ENCODE data around the gene ADGRL3.
"Not testable (repeated sequence)": the region's sequence is repeated elsewhere in the genome, so short reads cannot be mapped to it uniquely, and the experiment has no call there.

Gene ADGRL3

DNA sequence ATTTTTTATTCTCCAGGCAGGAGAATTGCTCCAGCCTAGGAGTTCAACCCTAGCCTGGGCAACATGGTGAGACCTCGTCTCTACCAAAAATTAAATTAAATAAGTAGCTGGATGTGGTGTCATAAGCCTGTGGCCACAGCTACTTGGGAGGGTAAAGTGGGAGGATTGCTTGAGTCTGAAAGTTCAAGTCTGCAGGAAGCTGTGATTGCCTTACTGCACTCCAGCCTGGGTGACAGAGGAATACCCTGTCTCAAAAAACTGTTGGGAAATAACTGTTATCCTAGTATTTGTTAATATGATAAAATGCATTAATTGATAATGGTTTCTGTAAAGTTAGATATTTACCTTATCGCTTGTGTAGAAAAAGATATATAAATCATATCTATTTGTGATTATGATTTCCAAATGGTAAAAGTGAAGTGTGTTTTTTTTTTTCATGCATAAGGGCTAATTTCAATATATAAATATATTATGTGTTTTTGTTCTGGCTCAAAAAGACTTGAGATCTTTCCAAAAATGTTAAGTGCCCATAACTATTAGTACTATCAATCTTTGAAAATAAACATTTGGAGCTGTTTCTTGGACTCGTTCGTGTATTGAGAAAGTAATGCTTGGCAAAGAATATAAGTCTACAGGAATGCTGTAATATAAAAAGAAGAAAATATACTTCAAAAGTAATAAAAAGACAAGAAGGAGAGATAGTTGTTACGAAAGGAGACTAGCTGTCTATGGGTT is 396.6 kb downstream of the ADGRL3 start:
- DNase-seq (ENCODE audit: insufficient read length, low spot score): no peak
- FAIRE-seq: no peak
- TF ChIP-seq POLR2A (IDR thresholded peaks at IDR 0.05; ENCODE audit: low read depth, low read length): no peak

DNA sequence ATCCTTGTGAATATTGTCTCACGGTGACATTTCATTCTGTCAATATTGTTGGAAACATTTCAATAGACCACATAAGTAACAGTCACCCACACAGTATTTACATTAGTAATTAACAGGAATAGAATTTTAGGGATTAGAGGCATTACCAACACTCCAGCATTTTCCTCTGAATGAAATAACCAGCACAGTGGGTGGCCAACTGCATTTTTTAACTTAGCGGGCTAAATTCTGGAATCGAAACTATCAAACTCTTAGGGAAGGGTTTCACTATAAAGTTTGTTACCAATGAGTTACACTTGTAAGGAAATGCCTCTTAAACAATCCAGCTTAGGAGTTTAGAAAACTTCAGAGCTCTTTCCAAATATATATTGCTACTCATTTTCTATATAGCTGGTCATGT is 403.0 kb downstream of the ADGRL3 start:
- FAIRE-seq (no peak), DNase-seq (ENCODE audit: insufficient read length, low spot score) (no peak)
- no peak for TF ChIP-seq POLR2A (IDR thresholded peaks at IDR 0.05; ENCODE audit: low read depth, low read length)

DNA sequence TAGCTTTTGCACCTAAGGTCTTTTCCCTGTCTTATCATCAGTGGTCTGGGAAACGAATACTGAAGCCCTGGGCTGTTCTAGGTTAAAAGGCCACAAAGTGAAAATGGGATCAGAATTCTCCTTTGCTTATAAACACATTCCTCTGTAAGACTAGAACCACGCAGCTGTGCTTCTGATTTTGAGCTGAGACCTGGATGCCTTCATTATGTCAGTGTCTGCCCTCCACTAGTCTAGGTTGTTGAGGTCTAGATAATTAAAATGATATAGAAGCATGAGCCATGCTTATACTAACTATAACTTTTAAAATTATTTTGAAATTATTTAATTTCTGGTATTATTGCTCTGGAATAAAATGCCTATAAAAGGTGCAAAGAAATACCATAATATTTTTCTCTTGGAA is 403.9 kb downstream of the ADGRL3 start:
- no peak for DNase-seq (ENCODE audit: insufficient read length, low spot score)
- FAIRE-seq: no peak
- no peak for TF ChIP-seq POLR2A (IDR thresholded peaks at IDR 0.05; ENCODE audit: low read depth, low read length)

DNA sequence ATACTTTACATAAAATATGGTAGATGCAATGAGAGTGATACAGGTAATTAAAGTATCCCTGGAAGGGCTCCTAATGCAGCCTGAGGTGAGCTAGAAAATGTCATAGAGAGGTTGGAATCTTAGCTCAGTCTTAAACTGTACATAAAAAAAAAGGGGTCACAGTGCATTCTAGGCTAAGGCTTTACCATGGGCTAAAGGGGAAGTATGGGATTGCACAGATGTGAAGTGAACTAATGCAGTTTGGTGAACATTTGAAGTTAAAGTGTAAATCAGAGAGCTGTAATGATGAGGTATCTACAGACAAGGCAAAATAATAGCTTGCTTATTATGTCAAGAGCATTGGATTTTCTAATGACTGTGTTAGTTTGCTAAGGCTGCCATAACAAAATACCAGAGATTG is 405.9 kb downstream of the ADGRL3 start:
- FAIRE-seq (no peak), DNase-seq (ENCODE audit: insufficient read length, low spot score) (no peak)
- no peak for TF ChIP-seq POLR2A (IDR thresholded peaks at IDR 0.05; ENCODE audit: low read depth, low read length)

- FAIRE-seq: no peak
- TF ChIP-seq POLR2A (IDR thresholded peaks at IDR 0.05; ENCODE audit: low read depth, low read length): no peak
- DNase-seq (ENCODE audit: insufficient read length, low spot score): no peak
These were observed 414.1 kb downstream of the ADGRL3 start for GRCh38 chr4:61614231-61614630.

DNA sequence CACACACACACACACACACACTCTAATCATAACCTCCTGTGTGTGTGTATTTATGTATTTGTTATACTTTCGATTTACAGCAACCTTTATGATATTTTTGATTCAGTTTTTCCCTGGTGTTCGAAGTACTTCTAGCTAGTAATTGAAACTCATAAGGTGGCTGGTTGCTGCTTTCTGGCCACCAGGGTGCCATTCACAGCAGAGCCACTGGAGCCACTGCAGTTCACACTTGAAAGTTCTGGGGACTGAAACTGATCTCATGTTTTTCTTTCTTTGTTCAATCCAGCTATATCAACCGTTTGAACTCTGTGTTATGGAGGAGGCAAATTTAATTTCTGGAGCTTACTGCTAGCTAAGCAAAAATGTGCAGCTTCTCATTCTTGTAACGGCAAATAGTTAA is 419.4 kb downstream of the ADGRL3 start:
- FAIRE-seq (no peak), DNase-seq (ENCODE audit: insufficient read length, low spot score) (no peak)
- no peak for TF ChIP-seq POLR2A (IDR thresholded peaks at IDR 0.05; ENCODE audit: low read depth, low read length)

- no peak for TF ChIP-seq POLR2A (IDR thresholded peaks at IDR 0.05; ENCODE audit: low read depth, low read length)
These were observed 428.2 kb downstream of the ADGRL3 start for GRCh38 chr4:61628282-61628681.

DNA sequence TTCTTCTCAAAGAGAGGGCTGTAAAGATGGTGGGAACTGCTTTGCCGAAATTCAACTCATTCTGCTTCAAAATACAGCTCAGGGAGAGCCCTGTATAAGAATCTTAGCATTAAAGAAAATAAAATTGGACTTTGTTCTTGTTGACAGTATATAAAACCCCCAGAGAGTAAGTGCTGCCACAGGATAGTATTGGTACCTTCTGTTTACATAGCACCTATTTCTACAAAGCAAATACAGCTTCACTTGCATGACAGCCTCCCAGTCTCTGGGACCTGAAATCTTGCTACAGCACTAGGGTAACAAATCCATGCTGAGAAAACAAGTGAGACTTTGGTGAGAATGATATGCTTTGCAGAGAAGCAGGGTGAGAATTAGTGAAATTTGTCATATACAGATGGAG is 428.6 kb downstream of the ADGRL3 start:
- TF ChIP-seq POLR2A (IDR thresholded peaks at IDR 0.05; ENCODE audit: low read depth, low read length): no peak
- DNase-seq (ENCODE audit: insufficient read length, low spot score) (no peak), FAIRE-seq (no peak)

More at GRCh38 chr4:61628282-61628681, 428.2 kb downstream of the ADGRL3 start:
- FAIRE-seq (no peak), DNase-seq (ENCODE audit: insufficient read length, low spot score) (no peak)

GRCh38 chr4:61630548-61630947 is 430.4 kb downstream of the ADGRL3 start:
- no peak for DNase-seq (ENCODE audit: insufficient read length, low spot score)
- no peak for TF ChIP-seq POLR2A (IDR thresholded peaks at IDR 0.05; ENCODE audit: low read depth, low read length)
- no peak for FAIRE-seq

GRCh38 chr4:61638591-61638990 is 438.5 kb downstream of the ADGRL3 start:
- TF ChIP-seq POLR2A (IDR thresholded peaks at IDR 0.05; ENCODE audit: low read depth, low read length): no peak
- no peak for DNase-seq (ENCODE audit: insufficient read length, low spot score)
- no peak for FAIRE-seq

DNA sequence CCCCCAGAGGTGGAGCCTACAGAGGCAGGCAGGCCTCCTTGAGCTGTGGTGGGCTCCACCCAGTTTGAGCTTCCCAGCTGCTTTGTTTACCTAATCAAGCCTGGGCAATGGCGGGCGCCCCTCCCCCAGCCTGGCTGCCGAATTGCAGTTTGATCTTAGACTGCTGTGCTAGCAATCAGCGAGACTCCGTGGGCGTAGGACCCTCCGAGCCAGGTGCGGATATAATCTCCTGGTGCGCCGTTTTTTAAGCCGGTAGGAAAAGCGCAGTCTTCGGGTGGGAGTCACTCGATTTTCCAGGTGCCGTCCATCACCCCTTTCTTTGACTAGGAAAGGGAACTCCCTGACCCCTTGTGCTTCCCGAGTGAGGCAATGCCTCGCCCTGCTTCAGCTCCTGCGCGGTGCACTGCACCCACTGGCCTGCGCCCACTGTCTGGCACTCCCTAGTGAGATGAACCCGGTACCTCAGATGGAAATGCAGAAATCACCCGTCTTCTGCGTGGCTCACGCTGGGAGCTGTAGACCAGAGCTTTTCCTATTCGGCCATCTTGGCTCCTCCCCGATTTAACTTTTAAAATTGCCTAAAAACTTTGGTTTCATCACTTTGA is 446.7 kb downstream of the ADGRL3 start:
- not testable (repeated sequence) for DNase-seq (ENCODE audit: insufficient read length, low spot score); FAIRE-seq

DNA sequence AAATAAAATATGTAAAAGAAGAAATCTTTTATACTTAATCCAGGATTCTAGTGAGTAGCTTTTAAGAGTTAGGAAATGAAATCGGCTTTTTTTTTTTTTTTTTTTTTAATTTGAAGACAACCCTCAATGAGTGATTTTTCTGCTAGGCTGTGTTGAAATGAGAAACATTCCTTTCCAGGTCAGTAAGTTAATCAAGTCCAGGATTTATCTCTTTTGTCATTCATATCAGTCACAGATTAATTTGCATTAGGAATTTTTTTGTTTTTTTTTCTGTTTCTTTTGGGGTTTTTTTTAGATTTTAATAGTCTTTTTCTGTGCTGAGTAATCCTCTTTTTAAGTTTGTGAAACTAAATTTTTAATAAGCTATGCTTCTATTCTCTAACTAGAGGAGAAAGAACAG is 448.1 kb downstream of the ADGRL3 start:
- no peak for DNase-seq (ENCODE audit: insufficient read length, low spot score)

DNA sequence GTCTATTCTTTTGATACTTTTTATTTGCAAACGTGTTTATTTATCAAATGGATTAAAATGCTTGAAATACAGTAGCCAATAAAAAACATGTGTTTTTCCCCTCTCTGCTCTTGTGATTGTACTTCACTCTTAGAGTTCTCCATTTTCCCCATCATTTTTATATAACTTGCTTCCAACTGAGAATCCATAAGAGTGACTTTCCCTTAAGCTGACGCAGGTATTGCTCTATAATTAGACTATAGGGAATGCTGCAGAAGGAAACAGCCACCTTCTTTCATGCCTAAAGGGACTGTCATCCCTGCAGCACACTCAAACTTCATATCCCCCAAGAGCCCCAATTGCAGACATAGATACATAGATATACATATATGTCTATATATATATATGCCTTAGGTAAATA is 456.9 kb downstream of the ADGRL3 start:
- DNase-seq (ENCODE audit: insufficient read length, low spot score) (no peak), FAIRE-seq (no peak)
- no peak for TF ChIP-seq POLR2A (IDR thresholded peaks at IDR 0.05; ENCODE audit: low read depth, low read length)

More for the DNA sequence above, 448.1 kb downstream of the ADGRL3 start:
- no peak for FAIRE-seq
- TF ChIP-seq POLR2A (IDR thresholded peaks at IDR 0.05; ENCODE audit: low read depth, low read length): no peak

GRCh38 chr4:61661960-61662359 is 461.8 kb downstream of the ADGRL3 start:
- FAIRE-seq (no peak), DNase-seq (ENCODE audit: insufficient read length, low spot score) (no peak)
- no peak for TF ChIP-seq POLR2A (IDR thresholded peaks at IDR 0.05; ENCODE audit: low read depth, low read length)

DNA sequence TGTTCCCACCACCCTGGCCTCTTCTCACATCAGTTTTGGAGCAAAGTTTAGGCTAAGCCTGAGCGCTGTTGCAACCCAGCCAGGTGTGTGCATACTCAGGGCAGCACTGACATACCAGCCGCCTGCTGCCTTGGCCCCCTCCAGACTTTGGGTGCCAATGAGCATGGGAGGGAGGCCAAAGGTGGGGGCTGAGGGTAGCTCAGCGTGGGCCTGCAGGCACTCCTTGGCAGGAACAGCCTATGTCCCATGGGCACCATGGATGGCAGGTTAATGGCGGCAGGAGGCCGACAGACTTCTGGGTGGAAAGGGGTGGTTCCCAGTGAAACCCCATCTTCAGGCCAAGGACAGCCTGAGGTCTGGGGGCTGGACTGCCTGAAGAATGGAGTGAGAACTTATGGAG is 462.2 kb downstream of the ADGRL3 start:
- FAIRE-seq (no peak), DNase-seq (ENCODE audit: insufficient read length, low spot score) (no peak)
- no peak for TF ChIP-seq POLR2A (IDR thresholded peaks at IDR 0.05; ENCODE audit: low read depth, low read length)

Measured in H54 (cell line).